ENCODE data around the gene APOM.
A peak's percentile ranks its signal among the peaks of the same experiment; 100 is the strongest.

Gene APOM
- 1.5 to 3.5 (median 2.4) reads per million in 4 donors for total RNA-seq

DNA sequence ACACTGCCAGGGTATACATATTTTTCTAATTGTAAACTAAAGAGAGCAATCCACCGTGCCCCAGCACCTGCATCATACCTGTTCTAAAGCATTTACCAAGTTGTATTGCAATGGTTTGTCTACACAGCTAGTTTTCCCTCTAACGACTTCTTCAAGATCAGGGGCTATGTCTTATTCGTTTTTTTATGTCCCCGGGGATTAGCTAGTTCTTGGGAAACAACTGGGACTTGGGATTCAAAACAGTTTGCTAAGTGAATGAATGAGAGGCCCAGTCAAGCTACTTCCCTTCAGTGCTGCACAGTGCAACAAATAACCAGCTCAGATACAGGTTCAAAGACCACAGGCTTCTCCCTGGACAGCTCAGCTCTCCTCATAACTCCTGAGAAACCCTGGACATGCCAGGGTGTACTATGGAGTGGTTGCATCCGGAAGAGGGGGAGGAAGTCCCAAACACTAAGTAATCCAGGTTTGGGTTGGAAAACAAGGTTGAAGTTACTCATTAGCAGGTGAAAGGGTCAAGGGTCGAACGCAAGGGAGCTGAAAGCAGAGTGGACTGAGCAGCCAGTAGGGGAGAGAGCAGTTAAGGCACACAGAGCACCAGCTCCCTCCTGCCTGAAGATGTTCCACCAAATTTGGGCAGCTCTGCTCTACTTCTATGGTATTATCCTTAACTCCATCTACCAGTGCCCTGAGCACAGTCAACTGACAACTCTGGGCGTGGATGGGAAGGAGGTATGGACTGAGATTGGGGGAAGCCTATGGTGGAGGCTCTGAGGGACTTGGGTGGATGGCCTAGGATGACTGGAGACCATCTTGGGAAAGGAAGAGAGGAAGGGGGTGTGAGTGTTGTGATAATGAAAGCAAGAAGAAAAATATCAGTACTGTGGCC is at the start of gene APOM:
TSS of gene APOM (plus strand) at position 546 of the 889 bp plus-strand sequence. CDS start at position 619, 73 bp downstream.
- no peak for DNase-seq

DNA sequence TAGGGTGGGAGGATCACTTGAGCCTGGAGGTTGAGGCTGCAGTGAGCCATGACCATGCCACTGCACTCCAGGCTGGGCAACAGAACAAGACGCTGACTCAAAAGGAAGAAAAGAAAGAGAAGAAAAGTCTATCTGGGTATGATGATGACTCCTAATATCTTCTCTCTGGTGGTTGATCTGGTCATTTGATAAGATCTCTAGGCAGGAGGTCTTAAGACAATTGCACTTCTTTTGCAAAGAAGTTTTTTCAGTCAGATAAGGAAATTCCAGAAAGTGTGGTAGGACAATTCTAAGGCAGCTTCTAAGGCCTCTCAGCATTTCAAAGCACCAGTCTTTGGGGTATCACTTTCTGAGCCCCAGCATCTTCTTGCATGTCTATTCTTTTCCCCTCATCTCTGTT is 48.4 kb upstream of the APOM start:
- DNase-seq = no peak

DNA sequence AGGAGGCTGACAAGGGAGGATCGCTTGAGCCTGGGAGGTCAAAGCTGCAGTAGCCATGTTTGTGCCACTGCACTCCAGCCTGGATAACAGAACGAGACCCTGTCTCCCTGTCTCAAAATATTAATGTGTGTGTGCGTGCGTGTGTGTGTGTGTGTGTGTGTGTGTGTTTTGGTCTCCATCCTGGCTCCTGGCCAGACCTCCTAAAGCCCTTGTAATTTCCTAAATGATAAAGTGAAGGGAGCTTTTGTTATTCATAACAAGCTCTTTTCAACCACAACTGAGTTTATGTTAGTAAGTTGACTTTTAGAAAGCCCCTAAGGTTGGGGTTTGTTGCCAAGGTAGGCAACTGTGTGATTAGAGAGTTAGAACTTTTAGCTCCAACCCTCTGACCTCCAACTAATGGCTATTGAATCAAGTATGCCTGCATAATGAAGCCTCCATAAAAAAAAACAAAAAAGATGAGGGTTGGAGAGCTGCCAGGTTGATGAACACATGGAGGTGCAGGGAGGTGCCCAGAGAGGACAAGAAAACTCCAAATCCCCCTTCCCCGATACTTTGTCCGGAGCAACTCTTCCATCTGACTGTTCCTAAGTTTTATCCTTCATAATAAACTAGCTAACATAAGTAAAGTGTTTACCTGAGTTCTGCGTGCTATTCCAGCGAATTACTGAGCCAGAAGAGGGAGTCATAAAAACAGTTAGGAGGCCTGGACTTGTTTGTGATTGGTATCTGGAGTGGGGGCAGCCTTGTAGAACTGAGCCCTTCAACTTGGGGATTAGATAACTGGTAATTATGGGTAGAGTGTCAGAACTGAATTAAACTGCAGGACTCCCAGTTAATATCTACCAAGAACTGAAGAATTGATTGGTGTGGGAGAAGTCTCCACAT is 45.9 kb upstream of the APOM start:
- no peak for DNase-seq

DNA sequence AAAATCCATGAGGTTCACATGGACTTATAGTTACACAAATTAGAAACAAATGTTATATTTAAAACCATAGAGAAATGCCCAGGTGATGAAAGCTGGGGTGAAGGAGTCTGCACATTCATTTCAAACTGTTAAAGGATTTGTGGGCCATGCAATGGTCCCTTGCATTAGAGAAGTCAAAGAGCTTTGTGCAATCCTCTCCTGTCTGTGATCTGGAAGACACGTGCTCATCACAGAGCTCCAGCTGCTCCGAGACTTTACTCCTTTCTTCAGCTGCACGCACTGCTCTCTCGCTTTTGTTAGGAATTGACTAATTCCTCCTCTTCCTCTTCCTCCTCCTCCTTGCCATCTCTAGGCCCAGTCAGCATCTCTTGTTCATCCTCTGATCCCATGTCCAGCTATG is 44.7 kb upstream of the APOM start:
- no peak for DNase-seq

DNA sequence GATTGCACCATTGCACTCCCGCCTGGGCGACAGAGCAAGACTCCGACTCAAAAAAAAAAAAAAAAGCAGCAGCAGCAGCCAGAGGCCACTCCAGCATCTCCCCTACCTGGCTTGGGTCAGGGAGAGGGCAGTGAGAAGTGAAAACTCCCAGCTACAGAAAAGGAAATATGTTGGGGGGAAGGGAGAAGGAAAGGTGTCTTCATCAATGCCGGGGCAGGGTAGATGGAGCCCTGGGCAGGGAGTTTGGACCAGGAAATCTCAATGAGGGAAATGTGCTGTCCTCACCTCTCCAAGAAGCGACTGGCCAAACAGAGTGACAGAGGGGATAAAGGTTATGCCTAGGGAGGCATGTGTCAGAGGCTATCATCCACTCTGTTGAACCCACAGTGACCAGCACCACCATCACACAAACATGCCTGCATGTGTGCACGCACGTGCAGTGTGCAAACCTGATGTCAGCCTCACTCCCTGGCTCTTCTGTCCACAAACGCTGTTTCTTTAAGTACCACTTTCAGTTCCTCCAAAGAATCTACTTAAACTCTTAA is 41.5 kb upstream of the APOM start:
- DNase-seq = no peak

DNA sequence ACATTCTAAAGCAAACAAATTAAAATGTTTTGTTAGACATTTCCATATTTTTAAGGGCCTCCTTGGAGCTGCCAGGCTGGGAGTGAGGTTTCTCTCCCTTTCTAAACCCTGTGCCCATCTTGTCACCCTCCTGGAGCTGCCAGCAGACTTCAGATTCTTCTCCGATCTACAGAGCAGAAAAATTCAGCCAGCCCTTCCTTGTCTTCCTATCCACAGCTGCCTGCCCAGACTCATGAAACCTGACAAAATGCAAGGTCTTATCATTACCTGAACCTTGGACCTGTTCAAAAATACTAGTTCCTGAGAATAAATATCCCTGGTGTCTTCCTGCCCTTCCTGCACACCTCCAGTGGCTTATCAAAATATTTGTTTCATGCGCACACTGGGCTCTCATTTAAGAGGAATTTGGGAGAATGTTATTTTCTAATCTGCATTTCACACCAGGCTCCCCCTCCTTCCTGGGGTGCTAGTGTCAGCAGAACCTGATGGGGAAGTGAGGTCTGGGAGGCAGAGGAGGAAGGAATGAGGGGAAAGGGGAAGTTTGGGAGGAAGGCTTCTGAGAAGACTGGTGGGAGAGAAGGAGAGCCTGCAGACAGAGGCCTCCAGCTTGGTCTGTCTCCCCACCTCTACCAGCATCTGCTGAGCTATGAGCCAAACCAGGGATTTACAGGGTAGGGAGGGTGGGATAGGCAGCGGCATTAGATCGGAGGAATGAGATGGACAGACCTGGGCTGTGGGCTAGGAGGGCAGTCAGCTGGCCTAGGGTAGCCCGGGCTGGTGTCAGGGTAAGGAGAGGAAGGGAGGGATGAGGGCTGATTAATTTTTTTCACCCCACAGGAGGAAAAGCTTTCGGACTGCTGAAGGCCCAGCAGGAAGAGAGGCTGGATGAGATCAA is 40.8 kb upstream of the APOM start, which contains the start of gene AIF1:
TSS of gene AIF1 (plus strand) at position 551 of the 895 bp plus-strand sequence. CDS start at position 647, 96 bp downstream.
- no peak for DNase-seq

DNA sequence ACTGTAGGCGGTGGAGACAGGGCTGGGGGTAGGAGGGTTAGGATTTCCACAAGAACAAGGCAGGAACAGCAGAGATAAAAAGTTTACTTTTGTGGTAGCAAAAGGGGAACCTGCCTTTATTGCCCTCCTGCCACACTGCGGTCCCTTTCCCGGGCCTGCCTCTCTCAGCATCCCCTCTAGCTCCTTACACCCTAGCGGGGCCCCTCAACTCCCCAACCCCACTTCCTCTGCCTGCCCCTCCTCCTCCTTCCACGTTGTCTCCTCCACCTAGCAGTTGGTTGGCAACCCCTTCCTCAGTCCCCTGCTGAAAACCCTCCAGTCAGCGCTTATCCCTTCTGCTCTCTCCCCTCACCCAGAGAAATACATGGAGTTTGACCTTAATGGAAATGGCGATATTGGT is 39.9 kb upstream of the APOM start:
- DNase-seq = peak in 1 of 5 donors; percentile 33

DNA sequence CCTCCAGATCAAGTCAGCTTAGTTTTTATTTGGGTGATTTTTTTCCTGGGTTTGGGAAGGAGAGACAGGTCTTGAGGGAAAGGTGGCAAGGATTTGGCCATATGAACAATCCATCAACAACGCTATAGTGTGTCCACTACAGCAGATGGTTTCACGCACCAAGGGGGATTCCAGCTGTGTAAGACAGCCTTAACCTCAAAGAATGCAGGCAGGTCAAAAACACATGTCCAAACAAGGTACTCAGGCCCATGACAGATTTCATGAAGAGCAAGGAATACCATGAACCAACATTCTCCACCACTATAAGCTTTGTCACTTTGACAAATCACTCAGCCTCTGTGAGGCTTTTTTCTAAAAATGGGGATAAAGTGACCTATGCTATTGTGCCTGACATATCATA is 38.7 kb upstream of the APOM start:
- DNase-seq = no peak

DNA sequence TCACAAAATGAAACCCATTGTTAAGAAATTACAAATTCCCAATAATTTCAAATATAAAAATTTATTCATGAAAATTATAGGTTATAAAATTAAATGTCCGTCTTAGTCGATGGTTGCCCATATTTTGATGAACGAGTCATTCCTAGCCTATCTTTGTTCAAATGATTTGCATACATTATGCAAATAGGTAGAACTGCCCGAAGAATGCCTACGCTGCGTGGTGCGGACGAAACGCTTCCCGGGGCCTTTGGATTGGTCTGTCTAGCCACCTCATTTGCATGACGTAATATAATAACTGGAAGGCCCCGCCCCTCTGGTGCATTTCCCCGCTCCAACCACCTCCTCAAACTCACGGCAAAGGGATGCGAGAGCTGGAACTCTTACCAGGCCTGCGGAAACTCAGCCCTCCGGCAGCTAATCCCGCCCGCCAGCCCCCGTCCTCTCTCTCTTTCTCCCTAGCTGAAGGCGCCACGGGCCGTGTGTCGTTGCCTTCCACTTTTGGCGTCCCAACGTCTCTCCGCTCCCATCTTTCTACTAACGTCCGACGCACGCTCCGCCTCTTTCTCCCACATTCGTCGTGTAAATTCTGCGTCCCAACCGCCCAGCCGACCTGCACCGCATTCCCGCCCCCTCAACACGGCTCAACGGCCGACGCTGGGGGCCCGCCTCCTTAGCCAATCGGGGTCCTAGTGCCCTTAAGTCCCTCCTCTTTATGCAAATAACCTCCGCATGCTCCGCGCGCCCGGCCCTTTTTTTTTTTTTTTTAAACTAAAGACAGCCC is 35.7 kb upstream of the APOM start:
- peak; percentile 93 to 100 (median 95) for DNase-seq

DNA sequence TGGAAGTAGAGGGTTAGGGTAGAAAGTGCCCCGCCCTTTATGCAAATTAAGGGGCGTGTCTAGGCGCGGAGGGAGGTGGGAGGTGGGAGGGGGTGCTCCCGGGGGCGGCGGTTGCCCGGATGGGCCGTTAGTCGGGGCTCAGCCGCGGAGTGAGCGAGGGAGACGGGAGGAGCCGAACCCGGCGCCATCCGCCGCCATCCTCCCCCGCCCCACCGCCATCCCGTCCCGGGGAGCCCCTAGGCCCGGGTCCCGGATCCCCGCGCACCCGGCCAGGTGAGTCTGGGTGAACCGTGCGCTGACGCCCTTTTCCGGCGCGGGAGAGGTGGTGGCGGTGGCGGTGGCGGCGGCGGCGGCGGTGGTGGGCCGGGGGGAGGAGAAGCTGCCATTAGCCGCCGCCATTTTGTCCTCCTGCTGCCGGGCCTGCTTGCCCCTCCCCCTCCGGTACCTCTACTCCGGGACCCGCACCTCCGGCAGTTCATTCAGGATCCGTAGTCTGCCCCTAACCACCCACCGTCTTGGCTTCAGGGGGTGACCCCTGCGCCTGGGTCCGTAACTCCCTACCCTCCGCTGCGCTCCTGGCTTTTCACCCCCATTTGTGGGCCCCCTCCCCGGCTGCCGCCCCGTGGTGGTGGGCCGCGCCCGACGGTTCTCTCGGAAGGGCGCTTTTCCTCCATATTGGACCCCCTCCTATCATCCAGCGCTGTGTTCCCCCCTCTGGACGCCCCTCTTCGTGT is 34.9 kb upstream of the APOM start, which contains the start of gene PRRC2A:
TSS of gene PRRC2A (plus strand) at position 130 of the 734 bp plus-strand sequence. CDS start 2,075 bp downstream, outside the sequence.
- peak in 3 of 5 donors; percentile 91 to 93 (median 91) for DNase-seq

DNA sequence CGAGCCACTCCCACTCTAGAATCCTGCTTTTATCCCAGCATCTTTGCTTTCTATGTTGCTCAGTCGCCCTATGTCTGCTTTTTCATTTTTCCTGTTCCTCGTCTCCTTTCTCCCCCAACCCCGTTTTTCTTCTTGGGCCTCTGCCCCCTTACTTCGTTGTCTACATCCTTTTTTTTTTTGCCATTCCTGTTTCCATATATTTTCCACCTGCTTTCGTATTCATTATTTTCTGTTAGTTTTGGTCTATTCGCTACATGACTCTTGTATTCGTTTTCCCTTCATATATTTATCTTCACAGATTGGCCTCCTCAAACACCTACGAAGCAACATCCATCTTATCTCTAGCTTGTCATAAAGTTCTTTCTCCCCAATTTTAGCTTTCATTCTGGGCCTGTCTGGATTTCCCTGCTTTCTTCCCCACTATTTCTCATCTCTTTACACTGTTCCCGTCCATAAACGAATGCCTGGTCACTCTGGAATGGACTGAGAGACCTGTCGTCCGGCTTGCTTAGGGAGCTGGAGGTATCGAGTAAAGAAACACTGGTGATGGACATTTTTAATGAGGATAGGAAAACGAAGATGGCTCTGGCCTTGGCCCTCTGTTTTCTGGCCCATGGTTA is 34.3 kb upstream of the APOM start:
- DNase-seq = no peak

DNA sequence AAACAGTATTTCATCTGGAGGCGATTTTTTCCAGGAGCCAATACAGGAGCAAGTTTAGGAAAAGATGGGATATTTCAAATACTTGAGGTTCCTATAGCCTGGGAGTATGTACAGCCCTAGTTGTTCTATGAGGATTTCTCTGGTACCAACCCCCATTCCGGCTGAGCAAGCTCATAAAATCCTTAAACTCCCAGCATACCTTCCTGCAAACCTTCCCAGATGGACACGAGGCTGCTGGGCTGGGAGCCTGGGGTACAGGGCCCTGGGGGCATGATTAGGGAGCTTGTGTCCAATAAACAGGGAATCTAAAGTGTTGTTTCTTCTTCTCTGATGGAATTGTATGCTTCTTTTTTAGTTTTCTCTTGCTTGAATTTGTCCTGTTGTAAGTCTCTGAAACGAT is 33.7 kb upstream of the APOM start:
- DNase-seq = no peak

DNA sequence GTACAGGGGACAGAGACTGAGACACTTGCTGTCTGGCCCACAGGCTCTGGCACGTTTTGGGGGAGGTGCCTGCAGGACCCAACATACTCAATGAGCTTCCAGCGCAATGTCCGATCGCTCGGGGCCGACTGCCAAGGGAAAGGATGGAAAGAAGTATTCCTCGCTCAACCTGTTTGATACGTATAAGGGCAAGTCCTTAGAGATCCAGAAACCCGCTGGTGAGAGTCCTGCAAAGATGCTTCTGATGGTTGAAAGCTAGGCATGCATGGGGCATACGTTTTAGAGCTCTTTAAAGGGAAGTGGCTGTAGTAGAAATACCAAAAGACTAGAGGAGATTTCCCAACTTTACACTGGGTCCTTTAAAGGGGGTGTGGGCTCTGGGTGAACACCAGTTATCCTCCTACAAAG is 33.0 kb upstream of the APOM start:
- DNase-seq = no peak

DNA sequence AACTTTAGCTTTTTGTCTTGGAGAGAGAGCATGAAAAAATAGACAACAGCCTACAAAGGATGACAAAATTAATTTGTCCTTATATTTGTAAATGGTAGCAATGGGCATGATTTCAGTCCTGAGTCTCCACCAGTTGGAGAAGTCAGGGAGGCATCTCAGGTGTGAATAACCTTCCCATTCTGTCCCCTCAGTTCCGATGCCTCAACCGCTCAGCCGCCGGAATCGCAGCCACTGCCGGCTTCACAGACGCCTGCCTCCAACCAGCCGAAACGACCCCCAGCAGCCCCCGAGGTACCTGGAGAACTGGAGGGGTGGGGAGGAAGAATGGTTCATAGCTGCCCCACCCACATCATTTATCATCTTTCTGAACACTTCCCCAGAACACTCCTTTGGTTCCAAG is 31.6 kb upstream of the APOM start:
- no peak for DNase-seq

DNA sequence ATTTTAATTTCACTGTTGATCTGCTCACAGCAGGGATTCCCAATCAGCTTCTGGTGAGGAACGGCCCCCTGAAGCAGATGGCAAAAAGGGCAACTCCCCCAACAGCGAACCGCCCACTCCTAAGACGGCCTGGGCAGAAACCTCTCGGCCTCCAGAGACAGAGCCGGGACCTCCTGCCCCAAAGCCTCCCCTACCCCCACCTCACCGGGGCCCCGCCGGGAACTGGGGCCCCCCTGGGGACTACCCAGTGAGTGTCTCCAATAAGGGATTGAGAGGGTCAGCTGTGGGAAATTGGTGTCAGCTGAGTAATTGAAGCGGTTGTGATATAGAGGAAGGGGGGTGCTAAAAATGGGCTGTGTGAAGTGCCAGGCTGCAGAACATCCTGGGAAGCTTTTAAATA is 28.7 kb upstream of the APOM start:
- no peak for DNase-seq

DNA sequence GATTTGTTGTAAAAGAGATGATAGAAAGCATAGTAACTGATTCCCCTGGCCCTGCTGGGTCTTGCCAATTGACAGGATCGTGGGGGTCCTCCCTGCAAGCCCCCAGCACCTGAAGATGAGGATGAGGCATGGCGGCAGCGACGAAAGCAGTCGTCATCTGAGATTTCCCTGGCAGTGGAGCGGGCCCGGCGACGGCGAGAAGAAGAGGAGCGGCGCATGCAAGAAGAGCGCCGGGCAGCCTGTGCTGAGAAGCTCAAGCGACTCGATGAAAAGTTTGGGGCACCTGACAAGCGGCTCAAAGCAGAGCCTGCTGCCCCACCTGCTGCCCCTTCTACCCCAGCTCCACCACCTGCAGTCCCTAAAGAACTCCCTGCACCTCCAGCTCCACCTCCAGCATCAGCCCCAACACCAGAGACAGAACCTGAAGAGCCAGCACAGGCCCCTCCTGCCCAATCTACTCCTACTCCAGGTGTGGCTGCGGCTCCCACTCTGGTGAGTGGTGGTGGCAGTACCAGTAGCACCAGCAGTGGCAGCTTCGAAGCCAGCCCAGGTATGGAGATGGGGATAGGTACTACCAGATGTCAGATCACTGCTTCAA is 27.9 kb upstream of the APOM start:
- no peak for DNase-seq

DNA sequence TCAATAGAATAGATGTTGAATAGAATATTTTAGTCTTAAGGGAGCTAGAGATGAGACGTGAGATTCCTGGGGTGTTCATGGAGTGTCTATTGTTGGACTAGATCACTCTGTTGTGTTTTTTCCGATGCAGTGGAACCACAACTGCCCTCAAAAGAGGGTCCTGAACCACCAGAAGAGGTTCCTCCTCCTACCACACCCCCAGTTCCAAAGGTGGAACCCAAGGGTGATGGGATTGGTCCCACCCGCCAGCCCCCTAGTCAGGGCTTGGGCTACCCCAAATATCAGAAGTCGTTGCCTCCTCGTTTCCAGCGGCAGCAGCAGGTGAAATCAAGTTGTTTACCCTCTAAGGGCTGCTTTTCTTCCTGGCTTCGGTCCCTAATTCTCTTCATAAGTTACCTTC is 26.7 kb upstream of the APOM start:
- no peak for DNase-seq

DNA sequence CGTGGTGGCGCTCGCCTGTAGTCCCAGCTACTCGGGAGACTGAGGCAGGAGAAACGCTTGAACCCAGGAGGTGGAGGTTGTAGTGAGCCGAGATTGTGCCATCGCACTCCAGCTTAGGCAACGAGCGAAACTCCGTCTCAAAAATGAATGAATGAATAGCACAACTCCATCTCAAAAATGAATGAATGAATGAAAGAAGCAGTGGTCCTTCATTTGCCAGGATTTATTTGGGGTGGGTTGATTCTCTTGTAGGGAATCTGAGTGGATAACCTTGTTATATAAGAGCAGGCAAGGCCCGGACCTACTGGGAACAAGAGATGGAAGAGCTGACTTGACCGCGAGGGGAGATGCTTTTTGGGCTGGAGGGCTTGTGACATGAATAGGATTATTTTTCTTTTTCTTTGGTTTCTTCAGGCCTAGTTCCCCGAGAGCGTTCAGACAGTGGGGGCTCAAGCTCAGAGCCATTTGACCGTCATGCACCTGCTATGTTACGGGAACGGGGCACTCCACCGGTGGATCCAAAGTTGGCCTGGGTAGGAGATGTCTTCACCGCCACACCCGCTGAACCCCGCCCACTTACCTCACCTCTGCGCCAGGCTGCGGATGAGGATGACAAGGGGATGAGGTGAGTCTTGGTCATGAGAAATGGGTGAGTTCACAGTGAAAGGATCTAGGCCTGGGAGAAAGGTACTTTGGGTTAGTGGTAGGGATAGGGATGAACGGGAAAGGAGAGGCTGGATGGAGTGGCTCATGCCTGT is 25.3 kb upstream of the APOM start:
- DNase-seq = no peak

DNA sequence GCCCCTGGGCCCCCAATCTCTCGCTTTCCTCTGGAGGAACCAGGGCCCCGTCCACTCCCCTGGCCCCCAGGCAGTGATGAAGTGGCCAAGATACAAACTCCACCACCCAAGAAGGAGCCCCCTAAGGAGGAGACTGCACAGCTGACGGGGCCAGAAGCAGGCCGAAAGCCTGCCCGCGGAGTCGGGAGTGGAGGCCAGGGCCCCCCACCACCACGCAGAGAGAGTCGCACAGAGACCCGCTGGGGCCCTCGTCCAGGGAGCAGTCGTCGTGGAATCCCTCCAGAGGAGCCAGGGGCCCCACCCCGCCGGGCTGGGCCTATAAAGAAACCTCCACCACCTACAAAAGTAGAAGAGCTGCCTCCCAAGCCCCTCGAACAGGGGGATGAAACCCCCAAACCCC is 24.5 kb upstream of the APOM start:
- no peak for DNase-seq

Measured in T-helper 1 cell (primary cell).